Ishikawa (cell line): ENCODE measurements around the gene RBL2.

Experiments used
- CEBPB ChIP-seq: IDR thresholded peaks from 2 replicates; pipeline ENCODE4 v1.6.1; 2012
- CREB1 ChIP-seq: IDR thresholded peaks from 2 replicates; pipeline ENCODE4 v1.6.1; 2012; ENCODE audit warnings: low read depth
- EGR1 ChIP-seq: IDR thresholded peaks from 2 replicates; pipeline ENCODE4 v1.6.1; 2012
- RAD21 ChIP-seq: IDR thresholded peaks from 2 replicates; pipeline ENCODE4 v1.6.1; 2012; ENCODE audit warnings: low read depth
- REST ChIP-seq: IDR thresholded peaks from 2 replicates; pipeline ENCODE4 v1.6.1; 2012; ENCODE audit warnings: low read depth, mild to moderate bottlenecking
- YY1 ChIP-seq: IDR thresholded peaks from 2 replicates; pipeline ENCODE4 v1.6.1; 2012; ENCODE audit warnings: low read depth

- TF ChIP-seq CEBPB: no peak
- TF ChIP-seq REST: no peak
- no peak for TF ChIP-seq RAD21
- TF ChIP-seq EGR1: no peak
- TF ChIP-seq CREB1: no peak
- no peak for TF ChIP-seq YY1
Observed at GRCh38 chr16:53530741-53531140, 96.5 kb downstream of the RBL2 start.
